GM12878 (cell line): Measurements from ENCODE around the gene LIN28B. TPM values are rescaled to one million over a fixed set of nuclear protein-coding genes. Genes with fewer than 3 reads are reported as not detected.

Experiments used
- ATAC-seq: fragments of 200-7000 bp; cut with Tn5 transposase; 3 replicates; pipeline ENCODE4 v1.9.1; 2020; ENCODE audit warnings: mild to moderate bottlenecking, moderate library complexity
- BruUV-seq: library from RNA; stranded (reverse); fragments of 400-500 nt; replicated peaks from 2 replicates; lab custom pipeline; 2021; lab: Mats Ljungman, UMichigan
- CTCF ChIA-PET: fragments of 300-600 bp; sonication (Branson Sonifier 250); formaldehyde crosslinking; extraction: SDS; loops from one replicate; lab custom pipeline; 2021; ENCODE audit warnings: inconsistent platforms; lab: Yijun Ruan, JAX
- POLR2A ChIA-PET: fragments of 350-600 bp; formaldehyde crosslinking; extraction: SDS; loops from one replicate; lab custom pipeline; 2021; ENCODE audit warnings: inconsistent platforms; lab: Charles Lee
- RAD21 ChIA-PET: fragments of 300-600 bp; sonication (Branson Sonifier 250); formaldehyde crosslinking; loops from one replicate; lab custom pipeline; 2023; ENCODE audit warnings: antibody characterized with exemption; ENCODE audit not compliant: unreplicated experiment; lab: Charles Lee
- SMC1A ChIA-PET: fragments of 300-600 bp; sonication (Branson Sonifier 250); formaldehyde crosslinking; loops from one replicate; lab custom pipeline; 2023; ENCODE audit not compliant: unreplicated experiment, uncharacterized antibody; lab: Charles Lee
- DNase-seq: peaks from one replicate; pipeline ENCODE4 v3.0.0-alpha.2; 2011; ENCODE audit warnings: low read depth, low spot score
- FAIRE-seq: peaks from 3 replicates; lab custom pipeline; 2011; peaks lifted over from hg19 to GRCh38; lab: Jason Lieb, UNC
- H2AFZ ChIP-seq: 2 replicates; pipeline ENCODE4 v1.6.0; 2011; ENCODE audit warnings: low read depth, low read length, control low read depth; ENCODE audit not compliant: control insufficient read depth
- H3K27ac ChIP-seq: 2 replicates; pipeline ENCODE4 v1.5.1; 2011; ENCODE audit warnings: control low read depth; ENCODE audit not compliant: control insufficient read depth, insufficient read depth
- H3K27me3 ChIP-seq, 2 experiments: replicated peaks in 1 of 2; 2 replicates each; pipeline versions ENCODE4 v1.6.0 to v1.6.1; 2011; ENCODE audit warnings: low read length in 1 of 2; ENCODE audit not compliant: control insufficient read depth in 2 of 2, insufficient read depth in 2 of 2
- H3K36me3 ChIP-seq, 2 experiments: 2 replicates each; pipeline ENCODE4 v1.5.1; 2011; ENCODE audit warnings: low read length in 1 of 2; ENCODE audit not compliant: control insufficient read depth in 2 of 2, insufficient read depth in 2 of 2
- H3K4me1 ChIP-seq: 2 replicates; pipeline ENCODE4 v1.6.1; 2011; ENCODE audit warnings: mild to moderate bottlenecking, low read length, moderate library complexity, mixed read lengths; ENCODE audit not compliant: control insufficient read depth, insufficient read depth
- H3K4me2 ChIP-seq: 2 replicates; pipeline ENCODE4 v1.6.0; 2011; ENCODE audit warnings: control low read depth; ENCODE audit not compliant: control insufficient read depth, insufficient read depth
- H3K4me3 ChIP-seq: fragments of 200-600 bp; sonication (generic); 2 replicates; pipeline ENCODE4 v1.5.1; 2016
- H3K79me2 ChIP-seq: 2 replicates; pipeline ENCODE4 v1.6.0; 2011; ENCODE audit warnings: low read length; ENCODE audit not compliant: control insufficient read depth, insufficient read depth
- H3K9ac ChIP-seq: 2 replicates; pipeline ENCODE4 v1.8.0; 2011; ENCODE audit warnings: low read length, control low read depth, mixed read lengths; ENCODE audit not compliant: control insufficient read depth, insufficient read depth
- H3K9me3 ChIP-seq: replicated peaks from 3 replicates; pipeline ENCODE4 v1.5.1; 2011; ENCODE audit warnings: mild to moderate bottlenecking, low read length; ENCODE audit not compliant: control insufficient read depth, insufficient read depth
- H4K20me1 ChIP-seq: 2 replicates; pipeline ENCODE4 v1.6.0; 2011; ENCODE audit not compliant: control insufficient read depth, insufficient read depth
- BHLHE40 ChIP-seq, 2 experiments: fragments of 450-650 bp in 1 of 2; IDR thresholded peaks; 2 replicates each; pipeline ENCODE4 v1.6.1; 2011 to 2017; ENCODE audit warnings: low read depth in 2 of 2, borderline replicate concordance in 1 of 2, improper control_type of control experiment in 1 of 2, low read length in 1 of 2, mild to moderate bottlenecking in 1 of 2
- CHD4 ChIP-seq: fragments of 200-600 bp; sonication (generic); IDR thresholded peaks from 2 replicates; pipeline ENCODE4 v1.6.1; 2016; ENCODE audit warnings: mild to moderate bottlenecking
- CREM ChIP-seq: IDR thresholded peaks from 2 replicates; pipeline ENCODE4 v1.6.1; 2014; ENCODE audit warnings: antibody characterized with exemption, low read depth
- EZH2 ChIP-seq: IDR thresholded peaks from 2 replicates; pipeline ENCODE4 v1.6.1; 2012; ENCODE audit warnings: low read depth, mild to moderate bottlenecking, control low read depth, inconsistent platforms, low read length, borderline replicate concordance; ENCODE audit not compliant: control insufficient read depth
- KLF5 ChIP-seq: fragments of 450-650 bp; IDR thresholded peaks from 2 replicates; pipeline ENCODE4 v1.6.1; 2014; ENCODE audit warnings: mild to moderate bottlenecking; ENCODE audit not compliant: partially characterized antibody
- MYB ChIP-seq: fragments of 150-350 bp; IDR thresholded peaks from 2 replicates; pipeline ENCODE4 v1.6.1; 2014; ENCODE audit warnings: mild to moderate bottlenecking, low read depth, low read length, borderline replicate concordance
- NBN ChIP-seq: fragments of 450-650 bp; IDR thresholded peaks from 2 replicates; pipeline ENCODE4 v1.6.1; 2016
- SMC3 ChIP-seq: IDR thresholded peaks from 2 replicates; pipeline ENCODE4 v1.6.1; 2011; ENCODE audit warnings: low read length, improper control_type of control experiment, borderline replicate concordance
- SPI1 ChIP-seq: IDR thresholded peaks from 2 replicates; pipeline ENCODE4 v1.6.1; 2011; ENCODE audit warnings: low read depth, mild to moderate bottlenecking, low read length, moderate library complexity, borderline replicate concordance; ENCODE audit not compliant: insufficient read depth
- YY1 ChIP-seq: IDR thresholded peaks from 2 replicates; pipeline ENCODE4 v1.6.1; 2011; ENCODE audit warnings: low read depth, mild to moderate bottlenecking, low read length
- ZNF217 ChIP-seq: fragments of 450-650 bp; IDR thresholded peaks from 2 replicates; pipeline ENCODE4 v1.6.1; 2017; ENCODE audit warnings: antibody characterized with exemption, mild to moderate bottlenecking
- ZZZ3 ChIP-seq: IDR thresholded peaks from 2 replicates; pipeline ENCODE4 v1.6.1; 2011; ENCODE audit warnings: low read depth; ENCODE audit not compliant: control insufficient read depth, insufficient read length
- WGBS: methylation state at CpG from one replicate; pipeline ENCODE4 v1.1.6; 2016; ENCODE audit warnings: low lambda C conversion rate; ENCODE audit not compliant: insufficient replicate concordance, insufficient coverage; ENCODE audit errors: missing lambda C conversion rate; 5-methylcytosine and 5-hydroxymethylcytosine counted together
- in situ Hi-C: fragments of 300-500 bp; cut with MboI; formaldehyde crosslinking; loops from 9 replicates; pipeline ENCODE4 v1.14.3; 2018; ENCODE audit warnings: mixed read lengths
- intact Hi-C: fragments of 100-400 bp; cut with micrococcal nuclease; formaldehyde crosslinking; loops from one replicate; pipeline ENCODE4 v1.14.2; 2022; ENCODE audit not compliant: unreplicated experiment
- polyA plus RNA-seq, 11 experiments: library from polyadenylated mRNA; depleted of rRNA in 4 of 11; unstranded in 6 of 11; stranded (reverse) in 5 of 11; fragments of >200 nt; fragmentation: Nextera tagmentation in 4 of 11; fragmentation: Illumina TruSeq in 1 of 11; extraction: Ambion mirVana in 4 of 11; extraction: Trizol in 1 of 11; gene quantifications; 1 replicate in 1 of 11; 2 replicates in 10 of 11; pipeline versions ENCODE4 v1.2.1 to v1.2.3, GENCODE V29; 2011 to 2016; ENCODE audit warnings: inconsistent platforms in 2 of 11, missing spikeins in 2 of 11, low read depth in 1 of 11
- total RNA-seq, 4 experiments: library from RNA; depleted of rRNA in 3 of 4; stranded (reverse); fragments of >200 nt in 3 of 4; fragmentation: Illumina TruSeq in 1 of 4; extraction: Trizol in 1 of 4; gene quantifications; 2 replicates each; pipeline versions ENCODE4 v1.2.1 to v1.2.3, GENCODE V29; 2013 to 2021
- TF ChIP-seq, protein P1 (sequence below): fragments of 450-650 bp; IDR thresholded peaks from 2 replicates; pipeline ENCODE4 v1.6.1; 2017; ENCODE audit warnings: mild to moderate bottlenecking, moderate library complexity
- TF ChIP-seq, protein P2 (sequence below), 3 experiments: IDR thresholded peaks in 2 of 3; conservative IDR thresholded peaks in 1 of 3; 2 replicates each; pipeline ENCODE4 v1.5.1; 2011; ENCODE audit warnings: low read depth in 3 of 3, low read length in 3 of 3, mild to moderate bottlenecking in 3 of 3, control low read depth in 2 of 3, moderate library complexity in 2 of 3, inconsistent platforms in 1 of 3, mixed read lengths in 1 of 3; ENCODE audit not compliant: control insufficient read depth in 2 of 3, insufficient read depth in 1 of 3; ENCODE audit errors: extremely low read depth in 1 of 3
- TF ChIP-seq, protein P3 (sequence below): IDR thresholded peaks from 2 replicates; pipeline ENCODE4 v1.6.1; 2012; ENCODE audit warnings: low read length, inconsistent platforms
- TF ChIP-seq, protein P4 (sequence below): IDR thresholded peaks from 2 replicates; pipeline ENCODE4 v1.6.1; 2012; ENCODE audit warnings: low read depth, low read length, improper control_type of control experiment

LIN28B gene
- total and polyA plus RNA-seq, 10 of the 15 experiments (the other 5 are each of a cell fraction or from before 2014, with no cell fraction given): 0.01 to 2.4 (median 0.09) TPM; not detected in 6

DNA sequence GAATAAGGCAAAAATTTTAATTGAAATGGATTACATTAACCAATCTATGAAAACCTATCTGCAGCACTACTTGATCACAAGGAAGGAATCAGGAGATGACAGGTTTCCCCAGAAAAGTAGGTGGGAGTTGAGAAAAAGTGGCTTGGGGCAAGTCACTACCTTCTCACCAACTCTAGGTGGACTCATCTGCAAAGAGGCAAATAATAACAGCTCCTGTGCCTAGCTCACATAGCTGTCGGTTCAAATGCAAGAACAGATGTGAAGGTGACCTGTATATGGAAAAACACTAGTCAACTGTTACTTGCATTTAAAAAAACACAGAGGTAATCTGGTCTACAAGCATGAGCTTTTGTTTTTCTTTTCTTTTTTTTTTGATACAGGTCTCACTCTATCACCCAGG is 155.7 kb downstream of the LIN28B start (continued):
- TF ChIP-seq, protein P1, sequence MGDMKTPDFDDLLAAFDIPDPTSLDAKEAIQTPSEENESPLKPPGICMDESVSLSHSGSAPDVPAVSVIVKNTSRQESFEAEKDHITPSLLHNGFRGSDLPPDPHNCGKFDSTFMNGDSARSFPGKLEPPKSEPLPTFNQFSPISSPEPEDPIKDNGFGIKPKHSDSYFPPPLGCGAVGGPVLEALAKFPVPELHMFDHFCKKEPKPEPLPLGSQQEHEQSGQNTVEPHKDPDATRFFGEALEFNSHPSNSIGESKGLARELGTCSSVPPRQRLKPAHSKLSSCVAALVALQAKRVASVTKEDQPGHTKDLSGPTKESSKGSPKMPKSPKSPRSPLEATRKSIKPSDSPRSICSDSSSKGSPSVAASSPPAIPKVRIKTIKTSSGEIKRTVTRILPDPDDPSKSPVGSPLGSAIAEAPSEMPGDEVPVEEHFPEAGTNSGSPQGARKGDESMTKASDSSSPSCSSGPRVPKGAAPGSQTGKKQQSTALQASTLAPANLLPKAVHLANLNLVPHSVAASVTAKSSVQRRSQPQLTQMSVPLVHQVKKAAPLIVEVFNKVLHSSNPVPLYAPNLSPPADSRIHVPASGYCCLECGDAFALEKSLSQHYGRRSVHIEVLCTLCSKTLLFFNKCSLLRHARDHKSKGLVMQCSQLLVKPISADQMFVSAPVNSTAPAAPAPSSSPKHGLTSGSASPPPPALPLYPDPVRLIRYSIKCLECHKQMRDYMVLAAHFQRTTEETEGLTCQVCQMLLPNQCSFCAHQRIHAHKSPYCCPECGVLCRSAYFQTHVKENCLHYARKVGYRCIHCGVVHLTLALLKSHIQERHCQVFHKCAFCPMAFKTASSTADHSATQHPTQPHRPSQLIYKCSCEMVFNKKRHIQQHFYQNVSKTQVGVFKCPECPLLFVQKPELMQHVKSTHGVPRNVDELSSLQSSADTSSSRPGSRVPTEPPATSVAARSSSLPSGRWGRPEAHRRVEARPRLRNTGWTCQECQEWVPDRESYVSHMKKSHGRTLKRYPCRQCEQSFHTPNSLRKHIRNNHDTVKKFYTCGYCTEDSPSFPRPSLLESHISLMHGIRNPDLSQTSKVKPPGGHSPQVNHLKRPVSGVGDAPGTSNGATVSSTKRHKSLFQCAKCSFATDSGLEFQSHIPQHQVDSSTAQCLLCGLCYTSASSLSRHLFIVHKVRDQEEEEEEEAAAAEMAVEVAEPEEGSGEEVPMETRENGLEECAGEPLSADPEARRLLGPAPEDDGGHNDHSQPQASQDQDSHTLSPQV: no peak
- no peak for TF ChIP-seq KLF5
- TF ChIP-seq, protein P2, sequence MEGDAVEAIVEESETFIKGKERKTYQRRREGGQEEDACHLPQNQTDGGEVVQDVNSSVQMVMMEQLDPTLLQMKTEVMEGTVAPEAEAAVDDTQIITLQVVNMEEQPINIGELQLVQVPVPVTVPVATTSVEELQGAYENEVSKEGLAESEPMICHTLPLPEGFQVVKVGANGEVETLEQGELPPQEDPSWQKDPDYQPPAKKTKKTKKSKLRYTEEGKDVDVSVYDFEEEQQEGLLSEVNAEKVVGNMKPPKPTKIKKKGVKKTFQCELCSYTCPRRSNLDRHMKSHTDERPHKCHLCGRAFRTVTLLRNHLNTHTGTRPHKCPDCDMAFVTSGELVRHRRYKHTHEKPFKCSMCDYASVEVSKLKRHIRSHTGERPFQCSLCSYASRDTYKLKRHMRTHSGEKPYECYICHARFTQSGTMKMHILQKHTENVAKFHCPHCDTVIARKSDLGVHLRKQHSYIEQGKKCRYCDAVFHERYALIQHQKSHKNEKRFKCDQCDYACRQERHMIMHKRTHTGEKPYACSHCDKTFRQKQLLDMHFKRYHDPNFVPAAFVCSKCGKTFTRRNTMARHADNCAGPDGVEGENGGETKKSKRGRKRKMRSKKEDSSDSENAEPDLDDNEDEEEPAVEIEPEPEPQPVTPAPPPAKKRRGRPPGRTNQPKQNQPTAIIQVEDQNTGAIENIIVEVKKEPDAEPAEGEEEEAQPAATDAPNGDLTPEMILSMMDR (IDR thresholded peaks at IDR 0.05 in 2 of 3, conservative IDR thresholded peaks at IDR 0.05 in 1 of 3; ENCODE audit: control insufficient read depth in 2 of 3, extremely low read depth in 1 of 3, insufficient read depth in 1 of 3, low read depth in 3 of 3, low read length in 3 of 3): peak in 1 of 3 experiments; percentile 10; a peak in 1 of 6 replicates
- no peak for TF ChIP-seq SMC3

DNA sequence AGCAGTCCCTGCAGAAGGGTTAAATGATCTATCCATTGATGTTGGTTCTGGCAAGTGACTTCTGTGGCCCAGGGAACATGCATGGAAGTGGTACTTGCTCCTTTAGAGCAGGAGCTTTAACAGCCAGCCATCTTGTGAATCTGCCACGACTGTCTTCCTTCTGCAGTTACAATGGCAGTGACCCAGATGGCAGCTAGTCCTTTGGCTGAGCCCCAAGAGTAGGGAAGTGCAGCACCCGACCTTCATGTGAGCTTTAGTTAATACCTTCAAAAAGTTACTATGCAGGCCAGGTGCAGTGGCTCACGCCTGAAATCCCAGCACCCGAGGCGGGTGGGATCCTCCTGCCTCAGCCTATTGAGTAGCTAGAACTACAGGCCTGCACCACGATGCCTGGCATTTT is 156.5 kb downstream of the LIN28B start:
- H3K27ac ChIP-seq: no peak overlapping the region
- no peaks in the 10 kb centered on the region for H3K27me3 ChIP-seq
- no peak for DNase-seq
- H3K4me3 ChIP-seq: no peak overlapping the region
- POLR2A ChIA-PET: no interaction called here
- in situ Hi-C loops: no loop called here
- H3K9ac ChIP-seq: no peak overlapping the region
- intact Hi-C loops: no loop called here
- CTCF ChIA-PET: interaction anchor here (1.0 kb wide), 2 partner anchors 36 to 969 kb away, joined by 3 to 4 read pairs; no protein-coding TSS in a partner anchor
- FAIRE-seq: no peak
- no peaks in the 10 kb centered on the region for H3K36me3 ChIP-seq
- no peaks in the 10 kb centered on the region for H3K79me2 ChIP-seq
- no peaks in the 10 kb centered on the region for H3K9me3 ChIP-seq
- no peaks in the 10 kb centered on the region for H4K20me1 ChIP-seq
- H2AFZ ChIP-seq: no peak overlapping the region
- H3K4me1 ChIP-seq: no peaks in the 10 kb centered on the region
- RAD21 ChIA-PET: no interaction called here
- no peak for ATAC-seq
- SMC1A ChIA-PET: interaction anchor here (1.3 kb wide), 1 partner anchor 26 kb away, joined by 3 read pairs; no protein-coding TSS in a partner anchor
- no TSS peak for BruUV-seq
- no peak overlapping the region for H3K4me2 ChIP-seq
- 41% methylated on average over 6 of the region's 6 CpGs for WGBS
- TF ChIP-seq BHLHE40 (IDR thresholded peaks at IDR 0.05; ENCODE audit: borderline replicate concordance in 1 of 2, low read depth in 2 of 2, low read length in 1 of 2) (no peak), NBN (no peak), SPI1 (no peak), EZH2 (no peak), ZZZ3 (no peak), ZNF217 (no peak), YY1 (no peak), MYB (no peak), CHD4 (no peak), CREM (no peak)
- TF ChIP-seq, protein P3, sequence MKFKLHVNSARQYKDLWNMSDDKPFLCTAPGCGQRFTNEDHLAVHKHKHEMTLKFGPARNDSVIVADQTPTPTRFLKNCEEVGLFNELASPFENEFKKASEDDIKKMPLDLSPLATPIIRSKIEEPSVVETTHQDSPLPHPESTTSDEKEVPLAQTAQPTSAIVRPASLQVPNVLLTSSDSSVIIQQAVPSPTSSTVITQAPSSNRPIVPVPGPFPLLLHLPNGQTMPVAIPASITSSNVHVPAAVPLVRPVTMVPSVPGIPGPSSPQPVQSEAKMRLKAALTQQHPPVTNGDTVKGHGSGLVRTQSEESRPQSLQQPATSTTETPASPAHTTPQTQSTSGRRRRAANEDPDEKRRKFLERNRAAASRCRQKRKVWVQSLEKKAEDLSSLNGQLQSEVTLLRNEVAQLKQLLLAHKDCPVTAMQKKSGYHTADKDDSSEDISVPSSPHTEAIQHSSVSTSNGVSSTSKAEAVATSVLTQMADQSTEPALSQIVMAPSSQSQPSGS: no peak
- TF ChIP-seq, protein P4, sequence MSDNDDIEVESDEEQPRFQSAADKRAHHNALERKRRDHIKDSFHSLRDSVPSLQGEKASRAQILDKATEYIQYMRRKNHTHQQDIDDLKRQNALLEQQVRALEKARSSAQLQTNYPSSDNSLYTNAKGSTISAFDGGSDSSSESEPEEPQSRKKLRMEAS: no peak
